NB4 (cell line): ENCODE measurements around the gene OOSP4B.

Source experiments
- CTCF ChIP-seq: IDR thresholded peaks from one replicate; pipeline ENCODE4 v1.5.1; 2012; ENCODE audit warnings: low read depth, low read length
- MAX ChIP-seq: IDR thresholded peaks from 2 replicates; pipeline ENCODE4 v1.6.1; 2011; ENCODE audit warnings: low read depth, low read length
- POLR2A ChIP-seq: IDR thresholded peaks from 2 replicates; pipeline ENCODE4 v1.6.1; 2011; ENCODE audit warnings: mild to moderate bottlenecking; ENCODE audit not compliant: insufficient read length; ENCODE audit errors: extremely low read depth

GRCh38 chr11:60064111-60064510 lies 47.1 kb downstream of the OOSP4B start:
- no peak for TF ChIP-seq CTCF
- no peak for TF ChIP-seq POLR2A
- no peak for TF ChIP-seq MAX
